IPS DF 6.9 (cell line): Measurements from ENCODE around the gene LCN6.
"Not testable (repeated sequence)": the region's sequence is repeated elsewhere in the genome, so short reads cannot be mapped to it uniquely, and the experiment has no call there.

Source experiments
- DNase-seq: peaks from one replicate; pipeline ENCODE4 v3.0.0-alpha.2; 2013; ENCODE audit warnings: low read depth, low spot score
- H3K27ac ChIP-seq: one replicate; pipeline ENCODE4 v1.5.1; 2013; ENCODE audit warnings: low read length, control low read depth
- H3K27me3 ChIP-seq: 2 replicates; pipeline ENCODE4 v1.6.1; 2013; ENCODE audit warnings: mild to moderate bottlenecking, low read length; ENCODE audit not compliant: control insufficient read depth, insufficient read depth
- H3K36me3 ChIP-seq: 2 replicates; pipeline ENCODE4 v1.6.1; 2013; ENCODE audit warnings: low read length; ENCODE audit not compliant: control insufficient read depth, insufficient read depth
- H3K4me1 ChIP-seq: 2 replicates; pipeline ENCODE4 v1.6.1; 2013; ENCODE audit warnings: low read length; ENCODE audit not compliant: control insufficient read depth, insufficient read depth
- H3K4me3 ChIP-seq: 2 replicates; pipeline ENCODE4 v1.5.1; 2013; ENCODE audit warnings: mild to moderate bottlenecking, low read length
- H3K9me3 ChIP-seq: 2 replicates; pipeline ENCODE4 v1.6.1; 2013; ENCODE audit warnings: low read length, inconsistent platforms; ENCODE audit not compliant: control insufficient read depth, insufficient read depth
- WGBS: extraction: QIAGEN DNeasy Blood & Tissue Kit; methylation state at CpG from one replicate; pipeline ENCODE4 v1.1.7; 2013; ENCODE audit warnings: mixed read lengths, missing lambda C conversion rate; ENCODE audit not compliant: insufficient read length, insufficient coverage; 5-methylcytosine and 5-hydroxymethylcytosine counted together

The LCN6 gene

GRCh38 chr9:136748201-136748600, at the start of gene LCN6:
LCN6 (minus strand) TSS chr9:136748525; CDS start chr9:136748483, 42 bp downstream.
- WGBS = no CpG with 5 or more reads among the region's 8 CpGs
- no peaks in the 10 kb centered on the region for H3K27me3 ChIP-seq

GRCh38 chr9:136796775-136797347, 48.5 kb upstream of the LCN6 start:
- not testable (repeated sequence) for H3K36me3 ChIP-seq, H3K27me3 ChIP-seq, DNase-seq, H3K4me1 ChIP-seq, H3K27ac ChIP-seq, H3K9me3 ChIP-seq, H3K4me3 ChIP-seq
- no CpG with 5 or more reads among the region's 10 CpGs for WGBS

More at GRCh38 chr9:136748201-136748600, at the start of gene LCN6:
- Histone ChIP-seq H3K4me1 (no peaks in the 10 kb centered on the region; the same call in 1 of the 2 replicates), H3K36me3 (no peaks in the 10 kb centered on the region), H3K4me3 (no peak within 1 kb of the TSS; the same call in 1 of the 2 replicates), H3K27ac (no peak within 1 kb of the TSS), H3K9me3 (no peaks in the 10 kb centered on the region)
- DNase-seq = no peak

- H3K4me3 ChIP-seq = no peak within 1 kb of the TSS
- H3K36me3 ChIP-seq = no peaks in the 10 kb centered on the region
- no peak for DNase-seq
- H3K4me1 ChIP-seq = no peaks in the 10 kb centered on the region
- no CpG with 5 or more reads among the region's 5 CpGs for WGBS
- no peak within 1 kb of the TSS for H3K27ac ChIP-seq
- no peaks in the 10 kb centered on the region for H3K27me3 ChIP-seq
- H3K9me3 ChIP-seq = no peaks in the 10 kb centered on the region
Measured at GRCh38 chr9:136796238-136796774, 48.0 kb upstream of the LCN6 start, which contains the start of gene CCDC183. CCDC183 (plus strand) TSS chr9:136796338; CDS start chr9:136796398, 60 bp downstream.

- no peak for DNase-seq
- no peaks in the 10 kb centered on the region for H3K27me3 ChIP-seq
- no peak overlapping the region for H3K27ac ChIP-seq
- H3K36me3 ChIP-seq = no peaks in the 10 kb centered on the region
- WGBS = no CpG with 5 or more reads among the region's 6 CpGs
- no peaks in the 10 kb centered on the region for H3K9me3 ChIP-seq
- H3K4me3 ChIP-seq = no peak overlapping the region
- no peaks in the 10 kb centered on the region for H3K4me1 ChIP-seq
Measured at GRCh38 chr9:136795000-136795348, 46.6 kb upstream of the LCN6 start.

- Histone ChIP-seq H3K4me1 (no peaks in the 10 kb centered on the region), H3K27ac (no peak overlapping the region), H3K4me3 (no peak overlapping the region), H3K9me3 (no peaks in the 10 kb centered on the region), H3K36me3 (no peaks in the 10 kb centered on the region), H3K27me3 (no peaks in the 10 kb centered on the region)
- no CpG with 5 or more reads among the region's 14 CpGs for WGBS
- DNase-seq = no peak
Measured at GRCh38 chr9:136794281-136794999, 46.1 kb upstream of the LCN6 start.

GRCh38 chr9:136793086-136793946, 45.0 kb upstream of the LCN6 start:
- no peaks in the 10 kb centered on the region for H3K36me3 ChIP-seq
- H3K4me3 ChIP-seq = no peak overlapping the region
- no peak overlapping the region for H3K27ac ChIP-seq
- no peaks in the 10 kb centered on the region for H3K4me1 ChIP-seq
- no peak for DNase-seq
- WGBS = no CpG with 5 or more reads among the region's 17 CpGs
- no peaks in the 10 kb centered on the region for H3K27me3 ChIP-seq
- H3K9me3 ChIP-seq = no peaks in the 10 kb centered on the region

- no peaks in the 10 kb centered on the region for H3K4me1 ChIP-seq
- no peak overlapping the region for H3K27ac ChIP-seq
- H3K9me3 ChIP-seq = no peaks in the 10 kb centered on the region
- no peaks in the 10 kb centered on the region for H3K36me3 ChIP-seq
- no peak for DNase-seq
- no CpG with 5 or more reads among the region's 15 CpGs for WGBS
- no peaks in the 10 kb centered on the region for H3K27me3 ChIP-seq
- no peak overlapping the region for H3K4me3 ChIP-seq
Measured at GRCh38 chr9:136792321-136793085, 44.2 kb upstream of the LCN6 start.

GRCh38 chr9:136791516-136792276, 43.4 kb upstream of the LCN6 start:
- Histone ChIP-seq H3K4me3 (peak overlapping the region; percentile 58; the same call in 1 of the 2 replicates), H3K4me1 (no peaks in the 10 kb centered on the region), H3K36me3 (no peaks in the 10 kb centered on the region), H3K9me3 (no peaks in the 10 kb centered on the region), H3K27me3 (no peaks in the 10 kb centered on the region), H3K27ac (no peak overlapping the region)
- DNase-seq = no peak
- no CpG with 5 or more reads among the region's 29 CpGs for WGBS

GRCh38 chr9:136790640-136791515, 42.6 kb upstream of the LCN6 start, which contains the start of gene TMEM141:
TMEM141 (plus strand) TSS chr9:136791344; CDS start chr9:136791371, 27 bp downstream.
- Histone ChIP-seq H3K4me3 (peak within 1 kb of the TSS; percentile 58; the same call in 1 of the 2 replicates), H3K9me3 (no peaks in the 10 kb centered on the region), H3K27me3 (no peaks in the 10 kb centered on the region), H3K4me1 (no peaks in the 10 kb centered on the region), H3K36me3 (no peaks in the 10 kb centered on the region), H3K27ac (no peak within 1 kb of the TSS)
- DNase-seq = no peak
- no CpG with 5 or more reads among the region's 70 CpGs for WGBS
